GM18526 (cell line): ENCODE data around the gene ATP8B3.

ENCODE experiments used
- POLR2A ChIP-seq: IDR thresholded peaks from 3 replicates; pipeline ENCODE4 v1.6.1; 2011; ENCODE audit not compliant: insufficient read length; ENCODE audit errors: extremely low read depth

Gene ATP8B3

GRCh38 chr19:1811942-1812425 is at the start of gene ATP8B3:
TSS of gene ATP8B3 (minus strand) at chr19:1812276. CDS start at chr19:1811736, 540 bp downstream.
- no peak for TF ChIP-seq POLR2A

- no peak for TF ChIP-seq POLR2A
Observed at GRCh38 chr19:1861599-1862031, 49.5 kb upstream of the ATP8B3 start.

- no peak for TF ChIP-seq POLR2A
Observed at GRCh38 chr19:1860821-1861598, 48.9 kb upstream of the ATP8B3 start.

- TF ChIP-seq POLR2A: no peak
Observed at GRCh38 chr19:1860042-1860775, 48.1 kb upstream of the ATP8B3 start.

- no peak for TF ChIP-seq POLR2A
Observed at GRCh38 chr19:1859331-1859781, 47.3 kb upstream of the ATP8B3 start.

- TF ChIP-seq POLR2A: no peak
Observed at GRCh38 chr19:1858412-1859081, 46.5 kb upstream of the ATP8B3 start.

- TF ChIP-seq POLR2A: no peak
Observed at GRCh38 chr19:1857648-1858326, 45.7 kb upstream of the ATP8B3 start.

- TF ChIP-seq POLR2A: peak; percentile 41
Observed at GRCh38 chr19:1856698-1857603, 44.9 kb upstream of the ATP8B3 start.

GRCh38 chr19:1856345-1856697 is 44.2 kb upstream of the ATP8B3 start:
- TF ChIP-seq POLR2A: no peak

GRCh38 chr19:1855828-1856255 is 43.8 kb upstream of the ATP8B3 start:
- no peak for TF ChIP-seq POLR2A

- peak; percentile 77 for TF ChIP-seq POLR2A
Observed at GRCh38 chr19:1855040-1855827, 43.2 kb upstream of the ATP8B3 start.

- no peak for TF ChIP-seq POLR2A
Observed at GRCh38 chr19:1854542-1855039, 42.5 kb upstream of the ATP8B3 start.

GRCh38 chr19:1854039-1854541 is 42.0 kb upstream of the ATP8B3 start:
- no peak for TF ChIP-seq POLR2A
